HG03064 (cell line): Measurements from ENCODE around the gene RAB10.
"Not testable (repeated sequence)": the region's sequence is repeated elsewhere in the genome, so short reads cannot be mapped to it uniquely, and the experiment has no call there.

ENCODE experiments used
- ATAC-seq: cut with Tn5 transposase; IDR thresholded peaks from one replicate; pipeline ENCODE4 v1.9.1; 2021; ENCODE audit warnings: low read depth; ENCODE audit not compliant: unreplicated experiment

The RAB10 gene

DNA sequence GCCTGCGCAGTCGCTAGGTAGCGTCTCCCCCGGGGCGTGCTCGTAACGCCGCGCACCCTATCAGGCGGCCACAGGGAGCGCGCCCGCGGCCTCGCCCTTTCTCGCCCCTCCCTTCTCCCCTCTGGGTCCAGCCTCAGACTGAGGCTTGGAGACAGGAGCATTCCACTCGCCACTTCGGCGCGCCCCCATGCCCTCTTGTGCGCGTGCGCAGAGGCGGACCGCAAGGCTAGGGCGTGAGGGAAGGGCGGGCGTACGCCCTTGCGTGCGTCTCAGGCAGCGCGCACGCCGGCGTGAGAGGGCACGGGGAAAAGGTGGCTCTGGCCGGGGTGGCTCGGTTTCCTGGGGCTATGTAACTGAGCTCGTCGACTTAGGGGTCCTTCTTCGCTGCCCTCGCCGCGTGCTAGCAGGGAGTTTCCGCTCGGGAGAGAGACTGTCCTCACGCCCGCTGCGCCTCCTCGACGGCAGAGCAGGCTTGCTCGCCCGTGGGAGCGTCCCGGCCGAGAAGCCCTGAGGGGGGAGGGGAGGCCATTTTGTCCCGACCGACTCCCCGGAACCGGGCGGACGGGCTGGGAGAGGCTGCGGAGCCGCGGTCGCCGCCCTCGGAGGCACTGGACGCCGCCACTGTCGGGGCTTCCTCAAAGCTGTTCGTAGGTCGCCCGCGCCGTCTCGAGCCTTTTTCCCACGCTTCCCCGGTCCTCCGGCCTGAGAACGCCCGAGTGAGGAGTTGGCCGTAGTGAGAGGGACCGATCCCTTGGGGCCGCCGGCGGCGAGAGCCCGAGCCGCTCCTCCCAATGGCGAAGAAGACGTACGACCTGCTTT is at the start of gene RAB10:
TSS of gene RAB10 (plus strand) at position 267 of the 819 bp plus-strand sequence. CDS start at position 792, 525 bp downstream.
- peak; percentile 75 for ATAC-seq

DNA sequence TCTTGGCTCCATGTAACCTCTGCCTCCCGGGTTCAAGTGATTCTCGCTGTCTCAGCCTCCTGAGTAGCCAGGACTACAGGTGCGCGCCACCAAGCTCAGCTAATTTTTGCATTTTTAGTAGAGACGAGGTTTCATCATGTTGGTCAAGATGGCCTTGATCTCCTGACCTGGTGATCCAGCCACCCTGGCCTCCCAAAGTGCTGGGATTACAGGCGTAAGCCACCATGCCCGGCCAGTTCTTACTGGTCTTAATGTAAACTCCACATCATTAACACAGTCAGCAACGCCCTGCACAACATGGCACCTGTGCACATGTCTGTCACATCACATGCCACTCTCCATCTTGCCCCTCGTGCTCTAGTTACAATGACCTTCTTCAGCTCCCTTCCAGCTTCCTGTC is 45.8 kb upstream of the RAB10 start:
- no peak for ATAC-seq

DNA sequence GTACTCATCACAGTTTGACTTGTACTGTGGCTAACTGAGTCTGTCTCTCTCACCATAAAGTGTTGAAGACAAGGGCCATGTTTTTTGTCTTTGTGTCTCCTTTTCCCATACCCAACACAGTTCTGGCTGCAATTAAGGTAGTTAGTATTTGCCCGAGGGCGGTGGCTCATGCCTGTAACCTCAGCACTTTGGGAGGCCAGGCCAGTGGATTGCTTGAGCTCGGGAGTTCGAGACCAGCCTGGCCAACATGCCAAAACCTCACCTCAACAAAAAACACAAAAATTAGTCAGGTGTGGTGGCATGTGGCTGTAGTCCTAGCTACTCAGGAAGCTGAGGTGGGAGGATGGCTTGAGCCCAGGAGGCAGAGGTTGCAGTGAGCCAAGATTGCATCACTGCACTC is 44.7 kb upstream of the RAB10 start:
- ATAC-seq, result no peak

DNA sequence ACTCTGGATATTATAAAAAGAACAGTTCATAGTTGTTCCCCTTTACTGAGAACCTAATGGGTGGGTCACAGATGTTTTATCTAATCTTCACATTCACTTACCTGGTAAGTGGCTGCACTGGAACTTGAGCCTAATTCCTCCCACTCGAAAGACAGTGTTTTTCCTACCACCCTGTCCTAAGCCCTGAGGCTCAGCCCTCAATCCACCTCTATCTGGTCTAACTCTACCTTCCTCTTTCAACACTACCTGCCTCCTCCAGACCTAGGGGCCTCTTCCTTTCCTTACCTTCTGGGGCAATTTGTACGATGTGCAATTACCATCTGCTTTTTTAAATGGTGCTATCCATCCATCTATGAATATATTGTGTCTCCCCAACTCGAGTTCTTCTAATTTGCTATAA is 41.9 kb upstream of the RAB10 start:
- no peak for ATAC-seq

DNA sequence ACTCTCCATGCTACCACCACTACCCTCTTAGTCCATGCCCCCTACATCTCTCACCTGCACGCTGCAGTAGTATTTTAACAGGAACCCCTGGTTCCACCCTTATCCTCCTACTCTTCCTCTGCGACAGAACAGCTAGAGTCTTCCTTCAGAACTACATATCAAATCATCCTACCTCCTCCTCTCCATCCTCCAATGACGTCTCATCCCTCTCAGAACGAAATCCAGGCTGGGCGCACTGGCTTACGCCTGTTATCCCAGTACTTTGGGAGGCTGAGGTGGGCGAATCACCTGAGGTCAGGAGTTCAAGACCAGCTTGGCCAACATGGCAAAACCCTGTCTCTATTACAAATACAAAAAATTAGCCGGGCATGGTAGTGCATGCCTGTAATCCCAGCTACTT is 41.3 kb upstream of the RAB10 start:
- ATAC-seq, result no peak

DNA sequence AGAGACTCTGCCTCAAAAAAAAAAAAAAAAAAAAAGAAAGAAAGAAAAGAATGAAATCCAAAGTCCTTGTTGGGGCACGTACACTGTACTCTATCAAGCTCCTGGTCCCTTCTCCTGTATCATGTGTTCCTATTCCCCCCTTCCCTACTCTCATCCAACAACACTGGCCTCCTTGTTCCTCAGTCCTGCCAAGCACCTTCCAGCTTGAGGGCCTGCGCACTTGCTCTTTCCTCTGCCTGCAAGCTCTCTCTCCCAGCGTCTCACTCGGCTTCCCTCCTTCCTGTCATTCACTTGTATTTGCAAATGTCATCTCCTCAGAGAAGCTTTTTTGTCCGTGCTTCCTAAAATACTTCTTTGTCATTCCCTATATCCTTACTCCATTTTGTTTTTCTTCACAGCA is 40.8 kb upstream of the RAB10 start:
- no peak for ATAC-seq

DNA sequence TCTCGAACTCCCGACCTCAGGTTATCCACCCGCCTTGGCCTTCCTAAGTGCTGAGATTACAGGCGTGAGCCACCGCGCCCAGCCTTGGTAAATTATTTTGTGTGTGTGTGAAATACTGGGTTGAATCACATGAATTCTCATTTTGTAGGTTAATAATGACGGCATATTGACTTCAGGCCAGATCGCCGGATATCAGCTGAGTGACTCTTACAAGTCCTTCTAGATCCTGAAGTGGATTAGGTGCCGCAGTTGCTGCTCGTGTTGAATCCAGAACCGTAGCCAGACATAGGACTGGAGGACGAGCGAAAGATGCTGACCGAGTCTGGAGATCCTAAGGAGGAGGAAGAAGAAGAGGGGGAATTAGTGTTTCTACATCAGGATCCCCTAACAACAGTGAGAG is 39.4 kb upstream of the RAB10 start:
- no peak for ATAC-seq

DNA sequence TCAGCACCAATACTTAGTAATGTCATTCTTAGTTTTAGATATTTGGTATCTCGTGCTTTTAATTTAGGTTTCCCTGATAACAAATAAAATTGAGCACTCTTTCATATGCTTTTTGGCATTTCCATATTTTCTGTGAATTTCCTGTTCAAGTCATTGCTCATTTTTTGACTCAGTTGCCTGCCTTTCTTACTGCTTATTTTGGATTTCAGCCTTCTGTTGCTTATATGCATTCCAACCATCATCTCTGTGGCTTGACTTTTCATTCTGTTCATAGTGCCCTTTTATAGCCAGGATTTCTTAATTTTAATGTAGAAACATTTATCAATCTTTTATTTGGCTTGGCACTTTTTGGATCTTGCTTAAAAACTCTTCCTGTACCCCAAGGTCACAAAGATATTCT is 37.0 kb upstream of the RAB10 start:
- ATAC-seq, result no peak

DNA sequence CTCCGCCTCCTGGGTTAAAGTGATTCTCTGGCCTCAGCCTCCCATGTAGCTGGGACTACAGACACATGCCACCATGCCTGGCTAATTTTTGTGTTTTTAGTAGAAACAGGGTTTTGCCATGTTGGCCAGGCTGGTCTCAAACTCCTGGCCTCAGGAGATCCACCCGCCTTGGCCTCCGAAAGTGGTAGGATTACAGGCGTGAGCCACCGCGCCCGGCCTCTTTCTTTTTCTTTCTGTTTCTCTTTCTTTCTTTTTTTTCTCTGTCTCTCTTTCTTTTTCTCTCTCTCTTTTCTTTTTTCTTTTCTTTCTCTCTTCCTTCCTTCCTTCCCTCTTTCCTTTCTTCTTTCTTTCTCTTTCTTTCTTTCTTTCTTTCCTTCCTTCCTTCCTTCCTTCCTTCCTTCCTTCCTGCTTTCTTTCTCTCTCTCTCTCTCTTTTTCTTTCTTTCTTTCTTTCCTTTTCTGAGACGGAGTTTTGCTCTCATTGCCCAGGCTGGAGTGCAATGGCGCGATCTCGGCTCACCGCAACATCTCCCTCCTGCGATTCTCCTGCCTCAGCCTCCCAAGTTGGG is 35.0 kb upstream of the RAB10 start:
- not testable (repeated sequence) for ATAC-seq

DNA sequence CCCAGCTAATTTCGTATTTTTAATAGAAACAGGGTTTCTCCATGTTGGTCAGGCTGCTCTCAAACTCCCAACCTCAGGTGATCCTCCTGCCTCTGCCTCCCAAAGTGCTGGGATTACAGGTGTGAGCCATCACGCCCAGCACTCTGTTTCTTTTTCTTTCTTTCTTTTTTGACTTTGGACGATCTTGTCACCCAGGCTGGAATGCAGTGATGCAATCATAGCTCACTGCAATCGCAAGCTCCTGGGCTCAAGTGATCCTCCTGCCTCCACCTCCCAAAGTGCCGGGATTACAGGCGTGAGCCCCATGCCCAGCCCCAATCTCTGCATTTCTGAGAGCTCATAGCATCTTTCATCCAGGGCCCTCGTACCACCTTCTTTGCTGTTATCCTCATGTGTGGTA is 34.5 kb upstream of the RAB10 start:
- not testable (repeated sequence) for ATAC-seq

DNA sequence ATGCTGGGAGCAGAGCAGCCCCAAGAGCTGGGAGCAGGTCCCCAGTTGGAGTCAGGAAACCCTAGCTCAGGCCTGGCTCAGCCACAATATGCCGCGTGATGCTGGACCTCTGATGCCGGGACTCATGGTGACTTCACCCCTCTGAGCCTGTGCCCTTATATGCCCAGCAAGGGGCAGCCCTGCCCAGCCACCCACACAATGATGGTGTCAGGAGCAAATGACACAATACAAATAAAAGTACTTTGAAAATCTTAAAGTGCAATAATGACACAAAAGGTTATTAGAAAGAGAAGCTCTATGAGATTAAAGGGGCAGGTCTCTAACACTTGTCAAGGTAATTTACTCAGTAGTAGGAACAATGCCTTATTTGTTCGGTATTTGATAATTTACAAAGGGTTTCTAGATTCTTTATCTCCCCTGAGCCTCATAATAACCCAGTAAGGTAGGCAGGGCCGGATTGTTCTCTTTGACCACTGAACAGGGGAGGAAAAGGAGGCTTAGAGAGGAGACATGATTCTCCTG is 33.3 kb upstream of the RAB10 start:
- ATAC-seq, result no peak

DNA sequence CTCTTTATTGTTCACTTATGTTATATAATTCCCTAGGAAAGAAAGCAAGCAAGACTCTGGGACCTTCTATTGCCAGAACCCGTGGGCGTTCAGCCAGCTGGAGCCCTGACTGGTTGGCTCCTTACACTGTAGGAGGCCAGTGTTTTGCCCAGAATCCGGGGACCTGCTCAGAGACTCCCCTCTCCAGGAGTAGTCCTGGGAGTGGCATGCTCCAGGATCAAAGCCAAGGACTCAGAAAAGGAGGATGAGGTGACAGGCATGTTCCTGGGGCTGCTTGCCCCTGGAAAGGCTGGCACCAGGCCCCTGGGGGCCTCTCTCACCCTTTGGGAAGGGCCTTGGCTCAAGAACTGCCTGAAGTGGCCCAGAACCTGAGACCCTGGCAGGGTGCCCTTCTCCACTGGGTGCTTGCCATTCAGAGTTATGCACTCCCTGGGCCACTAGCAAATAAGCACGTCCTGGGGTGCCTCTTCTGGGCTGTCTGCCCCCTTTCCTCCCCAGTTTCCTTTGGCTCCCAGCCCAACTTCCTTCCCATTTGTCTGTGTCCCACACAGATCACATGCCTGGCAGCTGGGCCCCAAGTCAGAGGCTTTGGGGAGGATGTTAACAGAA is 32.0 kb upstream of the RAB10 start:
- ATAC-seq, result no peak

DNA sequence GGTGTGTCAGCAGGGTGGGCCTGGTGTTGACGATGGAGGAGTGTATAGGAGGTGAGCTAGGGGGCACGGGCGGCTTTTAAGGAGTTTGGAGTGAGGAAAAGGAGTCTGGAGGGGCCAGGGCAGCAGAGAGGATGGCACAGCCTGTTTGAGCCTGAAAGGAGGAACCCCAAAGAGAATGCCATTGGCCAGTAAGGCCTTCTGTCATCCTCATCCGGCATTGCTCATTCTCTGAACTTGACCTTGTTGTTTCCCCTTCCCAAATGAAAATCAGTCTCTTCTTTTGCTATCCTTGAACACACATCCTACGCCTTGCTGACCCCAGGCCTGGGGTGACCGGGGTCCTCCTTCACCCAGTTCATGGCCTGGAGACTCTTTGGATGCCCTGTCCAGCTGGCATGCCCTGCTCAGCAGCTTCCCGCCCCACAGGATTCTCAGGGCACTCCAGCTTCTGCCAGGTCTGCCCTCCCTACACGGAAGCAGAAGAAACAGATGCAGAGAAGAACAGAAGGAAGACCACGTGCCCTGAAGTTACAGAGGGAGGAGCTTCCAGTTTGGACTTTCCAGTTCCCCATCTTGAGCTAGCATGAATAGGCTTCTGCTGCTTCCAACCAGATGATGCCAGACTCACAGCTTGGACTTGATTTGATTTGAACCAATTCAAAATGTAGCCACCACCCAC is 31.1 kb upstream of the RAB10 start:
- ATAC-seq, result no peak

DNA sequence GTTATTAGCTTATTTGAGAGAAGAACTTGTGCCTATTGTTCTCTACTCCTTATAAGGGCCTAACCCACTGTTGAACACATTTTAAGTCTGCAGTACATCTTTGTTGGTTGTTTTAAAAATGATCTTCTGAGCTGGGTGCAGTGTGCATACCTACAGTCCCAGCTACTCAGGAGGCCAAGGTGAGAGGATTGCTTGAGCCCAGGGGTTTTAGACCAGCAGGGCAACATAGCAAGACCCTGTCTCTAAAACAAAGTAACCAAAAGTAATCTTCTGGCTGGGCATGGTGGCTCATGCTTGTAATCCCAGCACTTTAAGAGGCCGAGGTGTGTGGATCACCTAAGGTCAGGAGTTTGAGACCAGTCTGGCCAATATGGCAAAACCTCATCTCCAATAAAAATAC is 25.8 kb upstream of the RAB10 start:
- no peak for ATAC-seq

DNA sequence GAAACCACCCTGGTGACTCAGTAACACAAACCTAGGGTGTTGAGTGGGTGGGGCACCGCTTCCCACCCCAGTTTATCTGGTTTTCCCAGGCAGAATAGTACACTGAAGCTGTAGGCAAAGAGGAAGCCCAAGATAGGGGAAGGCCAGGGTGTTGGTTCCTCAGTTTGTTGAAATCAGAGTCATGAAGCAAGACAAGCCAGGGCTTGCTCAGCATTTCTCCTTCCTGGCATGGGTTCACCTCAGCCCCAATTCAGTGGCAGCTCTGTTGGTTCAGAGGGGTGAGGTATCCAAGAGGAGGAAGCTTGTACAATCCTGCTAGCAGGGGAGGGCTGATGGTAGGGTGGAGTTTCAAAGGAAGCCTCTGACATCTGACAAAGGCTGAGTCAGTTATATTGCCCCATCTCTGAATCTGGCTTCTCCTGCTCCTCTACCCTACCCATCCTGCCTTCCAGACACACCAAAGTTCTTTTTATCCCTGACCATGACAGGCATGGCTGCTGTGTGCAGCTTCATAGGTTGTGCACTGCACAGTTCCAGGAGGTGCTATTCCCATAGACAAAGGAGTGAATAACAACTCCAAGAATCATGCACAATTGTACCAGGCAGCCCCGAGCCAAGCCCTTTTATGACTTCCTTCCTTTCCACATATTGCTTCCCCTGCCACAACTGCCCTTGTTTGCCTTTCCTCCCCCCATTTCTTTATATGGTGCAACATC is 24.9 kb upstream of the RAB10 start:
- no peak for ATAC-seq

DNA sequence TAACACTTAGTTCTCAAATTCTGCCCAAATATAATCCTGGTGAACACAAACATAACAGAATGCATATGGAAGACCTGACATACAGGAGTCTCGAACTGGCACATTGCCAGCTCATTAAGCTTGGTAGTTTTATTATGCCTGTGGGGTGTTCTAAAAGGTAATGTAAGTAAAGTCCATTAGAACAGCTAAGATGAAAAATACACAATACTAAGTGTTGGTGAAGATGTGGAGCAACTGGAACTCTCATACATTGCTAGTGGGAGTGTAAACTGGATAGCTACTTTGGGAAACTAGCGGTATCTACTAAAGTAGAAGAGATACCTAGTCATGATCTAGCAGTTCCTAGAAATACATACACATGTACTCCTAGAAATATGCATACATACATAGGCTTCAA is 24.3 kb upstream of the RAB10 start:
- ATAC-seq, result no peak

DNA sequence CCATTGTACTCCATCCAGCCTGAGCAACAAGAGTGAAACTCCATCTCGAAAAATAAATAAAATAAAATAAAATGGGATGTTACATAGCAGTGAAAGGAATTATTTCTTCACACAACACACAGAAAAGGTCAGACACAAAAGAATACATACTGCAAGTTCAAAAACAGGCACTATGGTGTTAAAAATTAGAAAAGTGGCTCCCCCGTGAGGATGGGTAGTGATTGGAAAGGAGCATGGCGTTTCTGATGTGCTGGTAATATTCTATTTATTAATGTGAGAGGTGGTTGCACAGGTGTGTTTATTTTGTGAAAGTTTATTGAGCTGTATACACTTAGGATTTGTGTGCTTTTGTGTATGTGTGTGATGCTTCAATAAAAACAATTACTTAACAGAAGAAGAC is 22.9 kb upstream of the RAB10 start:
- ATAC-seq, result no peak

DNA sequence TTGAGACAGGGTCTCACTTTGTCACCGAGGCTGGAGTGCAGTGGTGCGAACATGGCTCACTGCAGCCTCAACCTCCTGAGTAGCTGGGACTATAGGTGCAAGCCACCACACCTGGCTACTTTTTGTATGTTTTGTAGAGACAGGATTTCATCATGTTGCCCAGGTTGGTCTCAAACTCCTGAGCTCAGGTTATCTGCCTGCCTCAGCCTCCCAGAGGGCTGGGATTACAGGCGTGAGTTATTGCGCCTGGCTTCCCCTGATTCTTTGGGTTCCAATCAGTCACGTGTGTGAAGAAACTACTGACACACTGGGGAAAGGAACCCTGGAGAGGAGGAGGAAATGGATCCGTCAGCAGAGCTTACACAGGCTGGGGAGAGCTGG is 22.3 kb upstream of the RAB10 start:
- ATAC-seq, result no peak

DNA sequence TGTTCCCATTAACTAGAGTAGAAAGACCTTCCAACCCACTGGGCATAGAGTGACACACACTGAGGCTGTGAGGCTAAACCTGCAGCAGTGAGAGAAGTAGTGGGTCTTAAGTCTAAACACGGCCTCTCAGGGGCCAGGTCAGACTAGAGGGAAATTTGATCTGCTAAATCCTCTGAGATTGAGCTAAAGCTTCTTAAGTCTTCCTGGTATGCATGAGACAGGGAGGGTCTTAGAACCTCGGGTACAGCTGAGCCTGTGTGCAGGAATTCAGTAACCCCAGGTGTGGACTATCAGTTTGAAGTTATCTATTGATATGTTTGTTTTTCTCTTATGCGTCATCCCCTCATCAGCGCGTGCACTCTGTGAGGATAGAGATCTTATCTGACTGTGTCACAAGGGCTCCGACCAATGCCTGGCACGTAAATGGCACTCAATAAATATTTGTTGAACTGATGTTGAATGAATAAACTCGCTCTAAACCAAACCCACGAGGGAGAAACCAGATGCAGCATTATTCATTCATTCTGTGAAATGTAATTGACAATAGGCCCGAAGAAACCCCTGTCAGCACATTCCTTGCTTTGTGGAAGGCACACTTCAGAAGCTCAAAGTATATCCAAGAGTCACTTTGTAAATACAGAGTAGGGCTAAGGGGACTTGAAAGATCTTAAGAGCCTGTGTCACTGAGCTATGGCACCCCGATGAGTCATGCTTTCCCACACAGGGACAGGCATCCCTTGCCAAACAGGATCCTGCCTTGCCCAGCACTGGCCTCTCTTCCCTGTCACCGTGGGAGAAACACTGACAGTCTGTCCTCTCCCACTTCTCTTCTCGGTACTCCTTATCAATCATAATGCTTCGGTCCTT is 21.7 kb upstream of the RAB10 start:
- ATAC-seq, result no peak

DNA sequence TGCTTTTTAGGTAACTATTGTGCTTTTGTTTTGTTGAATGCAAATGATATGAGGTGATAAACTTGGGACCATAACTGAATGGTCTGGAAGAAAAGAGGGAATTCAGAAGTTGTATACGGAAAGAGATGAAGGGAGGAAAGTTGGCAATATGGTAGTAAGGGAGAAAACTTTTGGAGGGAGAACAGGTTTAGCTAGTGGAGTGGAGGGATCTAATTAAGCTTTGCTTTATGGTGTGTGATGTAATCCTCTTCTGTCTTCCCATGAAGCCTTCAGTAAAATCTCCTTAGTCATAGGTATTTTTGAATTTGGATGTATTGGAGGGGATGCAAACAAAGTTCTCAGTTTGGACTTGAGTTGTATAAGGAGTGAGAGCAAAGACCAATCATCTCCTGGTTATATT is 20.2 kb upstream of the RAB10 start:
- ATAC-seq, result no peak
